OCI-LY7 (cell line): ENCODE results near the gene CDC25A.

ENCODE experiments used
- CTCF ChIP-seq: fragments of 200-600 bp; sonication (generic); conservative IDR thresholded peaks from 2 replicates; pipeline ENCODE4 v1.5.1; 2014; ENCODE audit warnings: mild to moderate bottlenecking, antibody characterized with exemption, low read length, moderate library complexity, mixed read lengths
- EZH2phosphoT487 ChIP-seq: fragments of 200-600 bp; sonication (generic); IDR thresholded peaks from 2 replicates; pipeline ENCODE4 v1.6.1; 2018; ENCODE audit warnings: low read depth, borderline replicate concordance, mild to moderate bottlenecking, mixed run types, antibody characterized with exemption, low read length, moderate library complexity, mixed read lengths

DNA sequence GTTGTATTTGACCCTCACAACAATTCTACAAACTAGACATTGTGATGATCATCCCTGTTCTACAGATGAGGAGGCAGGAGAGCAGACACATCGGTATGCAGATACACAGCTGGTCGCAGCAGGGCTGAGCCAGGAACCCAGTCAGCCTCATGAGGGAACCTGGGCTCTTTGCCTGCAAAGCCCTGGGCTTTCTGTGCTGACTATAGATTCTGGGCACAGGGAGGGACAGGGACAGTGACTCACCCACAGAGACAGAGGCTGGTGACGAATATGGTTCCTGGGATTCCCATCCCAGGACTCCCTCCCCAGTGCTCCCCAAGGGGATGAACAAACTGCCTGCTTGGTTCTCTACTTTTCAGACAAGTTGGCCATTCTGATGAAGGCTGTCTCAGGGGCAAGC, 31.3 kb upstream of the CDC25A start:
- TF ChIP-seq CTCF, result no peak
- TF ChIP-seq EZH2phosphoT487, result no peak
